KBM-7 (cell line): Measurements from ENCODE around the gene BHLHE40.
"Not testable (repeated sequence)": the region's sequence is repeated elsewhere in the genome, so short reads cannot be mapped to it uniquely, and the experiment has no call there.

Experiments used
- DNase-seq: peaks from one replicate; pipeline ENCODE4 v3.0.0-alpha.2; 2015
- in situ Hi-C: fragments of 300-500 bp; cut with MboI; formaldehyde crosslinking; loops from 2 replicates; pipeline ENCODE4 v1.14.3; 2020; ENCODE audit warnings: low sequenced_read_pairs, low pct_unique_long_range_greater_than_20kb, mixed read lengths

The BHLHE40 gene

GRCh38 chr3:4956738-4957137 is 22.5 kb upstream of the BHLHE40 start:
- in situ Hi-C loops: no loop called here
- DNase-seq: no peak

GRCh38 chr3:4957978-4958377 is 21.3 kb upstream of the BHLHE40 start:
- DNase-seq: no peak
- in situ Hi-C loops: no loop called here

GRCh38 chr3:4959180-4959579 is 20.1 kb upstream of the BHLHE40 start:
- in situ Hi-C loops: no loop called here
- no peak for DNase-seq

GRCh38 chr3:4961865-4962264 is 17.4 kb upstream of the BHLHE40 start:
- in situ Hi-C loops: not testable (repeated sequence)

GRCh38 chr3:4963669-4964570 is 15.3 kb upstream of the BHLHE40 start:
- in situ Hi-C loops: no loop called here
- no peak for DNase-seq

More at GRCh38 chr3:4961865-4962264, 17.4 kb upstream of the BHLHE40 start:
- not testable (repeated sequence) for DNase-seq

GRCh38 chr3:4966006-4966405 is 13.2 kb upstream of the BHLHE40 start:
- in situ Hi-C loops: not testable (repeated sequence)

GRCh38 chr3:4967683-4968082 is 11.6 kb upstream of the BHLHE40 start:
- in situ Hi-C loops: not testable (repeated sequence)

More at GRCh38 chr3:4966006-4966405, 13.2 kb upstream of the BHLHE40 start:
- DNase-seq: not testable (repeated sequence)

GRCh38 chr3:4971437-4971836 is 7.8 kb upstream of the BHLHE40 start:
- in situ Hi-C loops, DNase-seq: not testable (repeated sequence)

More at GRCh38 chr3:4967683-4968082, 11.6 kb upstream of the BHLHE40 start:
- not testable (repeated sequence) for DNase-seq

- in situ Hi-C loops: no loop called here
- no peak for DNase-seq
These were observed 7.4 kb upstream of the BHLHE40 start for GRCh38 chr3:4971838-4972237.

- DNase-seq: no peak
- in situ Hi-C loops: no loop called here
These were observed 6.3 kb upstream of the BHLHE40 start for GRCh38 chr3:4972652-4973643.

GRCh38 chr3:4974154-4974553 is 5.1 kb upstream of the BHLHE40 start:
- in situ Hi-C loops: no loop called here
- DNase-seq: no peak

GRCh38 chr3:4976109-4976508 is 3.1 kb upstream of the BHLHE40 start:
- in situ Hi-C loops: no loop called here
- peak; percentile 82 for DNase-seq

- DNase-seq: peak; percentile 71
- in situ Hi-C loops: no loop called here
These were observed 2.0 kb upstream of the BHLHE40 start for GRCh38 chr3:4977001-4977852.

GRCh38 chr3:4977853-4978203 is 1.4 kb upstream of the BHLHE40 start:
- in situ Hi-C loops: no loop called here
- DNase-seq: peak; percentile 79

GRCh38 chr3:4978204-4978965 is 852 bp upstream of the BHLHE40 start:
- in situ Hi-C loops: no loop called here
- DNase-seq: peak; percentile 97

GRCh38 chr3:4978966-4979427 is 240 bp upstream of the BHLHE40 start:
- in situ Hi-C loops: no loop called here
- peak; percentile 89 for DNase-seq

GRCh38 chr3:4980229-4981203 is 1.3 kb downstream of the BHLHE40 start:
- in situ Hi-C loops: loop anchor here (10.0 kb wide), 1 partner anchor 256 kb away; no protein-coding TSS in a partner anchor
- peak; percentile 96 for DNase-seq
